ENCODE measurements around the gene POMGNT1.

POMGNT1 gene

DNA sequence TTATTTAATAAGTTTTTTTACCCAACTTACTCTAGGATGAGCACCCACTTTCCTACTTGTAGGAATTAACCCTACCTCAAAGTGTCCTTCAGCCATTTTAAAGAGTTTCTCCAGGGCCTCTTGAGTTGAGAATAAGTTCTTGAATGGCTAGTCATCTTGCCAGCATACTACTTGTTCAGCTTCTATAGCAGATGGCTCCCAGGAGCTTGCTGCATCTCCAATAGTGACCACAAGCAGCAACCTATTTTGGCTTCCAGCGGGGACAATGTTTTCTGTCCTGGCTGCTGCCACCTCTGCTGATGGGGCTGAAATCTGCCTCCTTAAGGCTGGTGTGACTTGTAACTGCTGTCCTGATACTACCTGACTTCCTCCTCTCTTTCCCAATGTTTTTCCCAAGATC, 45.0 kb downstream of the POMGNT1 start:
- no peak for DNase-seq

DNA sequence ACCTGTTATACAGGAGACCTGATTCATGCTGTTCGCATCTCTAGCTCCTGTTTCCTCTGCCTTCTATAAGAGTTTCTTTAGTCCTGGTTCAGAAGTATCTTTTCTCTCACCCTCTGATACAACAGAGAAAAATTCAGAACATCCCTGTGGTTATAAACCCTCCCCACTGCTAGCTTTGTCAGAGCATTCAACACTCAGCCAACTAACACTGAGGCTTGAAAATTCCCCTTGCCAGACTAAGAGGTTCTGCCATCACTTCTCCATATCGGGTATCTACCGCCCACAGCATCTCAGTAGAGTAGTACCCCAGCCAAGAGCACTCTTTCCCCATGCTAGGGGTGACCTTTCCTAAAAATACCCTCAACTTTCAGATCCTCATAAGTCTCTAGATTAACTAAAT, 46.2 kb downstream of the POMGNT1 start:
- no peak for DNase-seq

GRCh38 chr1:46150085-46150484, 48.1 kb downstream of the POMGNT1 start:
- no peak for DNase-seq

- DNase-seq, result no peak
These were observed 49.9 kb downstream of the POMGNT1 start for GRCh38 chr1:46148318-46148717.

Data from CD4-positive, alpha-beta T cell treated with Interleukin-12 subunit alpha and Interleukin-12 subunit beta, for 1 hour (primary cell).